ENCODE data around the gene HERC2. TPM values are rescaled to one million over a fixed set of nuclear protein-coding genes. Genes with fewer than 3 reads are reported as not detected.

The HERC2 gene
- total and polyA plus RNA-seq, 2 of the 4 experiments (the other 2 are of a cell fraction): 20.8 to 28.9 TPM

GRCh38 chr15:28104326-28104725, 217.7 kb downstream of the HERC2 start:
- DNase-seq (no peak), ATAC-seq (ENCODE audit: low read depth) (no peak)
- in situ Hi-C loops (cut with MboI; ENCODE audit: low sequenced_read_pairs) (loop anchor here (25.0 kb wide), 1 partner anchor 1217 kb away; no protein-coding TSS in a partner anchor), intact Hi-C loops (cut with micrococcal nuclease) (no loop called here), dilution Hi-C loops (cut with HindIII; ENCODE audit: low sequenced_read_pairs, unreplicated experiment) (no loop called here)
- no TSS peak for BruUV-seq (replicated peaks)
- H4K20me1 ChIP-seq (ENCODE audit: insufficient read depth, low read length): no peaks in the 10 kb centered on the region; the same call in 1 of the 2 replicates
- H3K9me3 ChIP-seq (ENCODE audit: control insufficient read depth, insufficient read depth, low read length): no peaks in the 10 kb centered on the region
- no peak overlapping the region for H2AK9ac ChIP-seq (replicated peaks; ENCODE audit: low read depth, low read length, poor library complexity)
- no peak overlapping the region for H2AK5ac ChIP-seq (ENCODE audit: low read depth, low read length)
- no peak overlapping the region for H3K18ac ChIP-seq (ENCODE audit: low read depth, low read length)
- peaks cover 28% of the 10 kb centered on the region for H3K27me3 ChIP-seq (ENCODE audit: control insufficient read depth, insufficient read depth, low read length)
- peaks cover 2% of the 10 kb centered on the region; the same call in 1 of the 2 replicates for H3K9me1 ChIP-seq (ENCODE audit: insufficient read depth, low read length)
- no peak overlapping the region for H2AFZ ChIP-seq (replicated peaks; ENCODE audit: low read length, poor library complexity)
- H2BK20ac ChIP-seq (ENCODE audit: low read depth, low read length): no peak overlapping the region
- no peak overlapping the region for H4K91ac ChIP-seq (ENCODE audit: insufficient read depth, low read depth, low read length)
- H3K23ac ChIP-seq (ENCODE audit: low read depth, low read length): no peak overlapping the region
- POLR2A ChIA-PET (ENCODE audit: unreplicated experiment): no interaction called here
- H3K36me3 ChIP-seq (ENCODE audit: control insufficient read depth, insufficient read depth, low read length): no peaks in the 10 kb centered on the region
- H3K4me1 ChIP-seq (ENCODE audit: control insufficient read depth, insufficient read depth, low read length): no peaks in the 10 kb centered on the region; the same call in 1 of the 2 replicates
- no peak overlapping the region for H4K8ac ChIP-seq (ENCODE audit: low read depth in 2 of 2, low read length in 2 of 2)
- H4K5ac ChIP-seq (ENCODE audit: low read depth, low read length): no peak overlapping the region
- no peak overlapping the region for H3K27ac ChIP-seq (ENCODE audit: insufficient read depth, low read length)
- H3K79me1 ChIP-seq (ENCODE audit: low read depth in 1 of 2, low read length in 2 of 2): no peaks in the 10 kb centered on the region
- 100% methylated on average over 1 of the region's 10 CpGs; no CpG with 5 or more reads in 1 of the 2 experiments for WGBS, 2 experiments (ENCODE audit: extremely low coverage in 2 of 2, insufficient read length in 1 of 2)
- H2BK15ac ChIP-seq (ENCODE audit: low read depth, low read length): no peak overlapping the region
- H3K4me3 ChIP-seq (ENCODE audit: insufficient read depth, low read depth, low read length): no peak overlapping the region
- no peak overlapping the region for H3K4me2 ChIP-seq (ENCODE audit: low read depth, low read length)
- no peak overlapping the region for H3K56ac ChIP-seq (ENCODE audit: extremely low read depth, insufficient read depth, low read length)
- CTCF ChIA-PET: no interaction called here
- no peak overlapping the region for H3K14ac ChIP-seq (replicated peaks; ENCODE audit: low read depth, low read length)
- H2BK5ac ChIP-seq (ENCODE audit: low read depth, low read length, poor library complexity, severe bottlenecking): no peak overlapping the region
- no peak for TF ChIP-seq FOS (IDR thresholded peaks at IDR 0.05; ENCODE audit: low read depth, low read length)
- TF ChIP-seq CEBPB (IDR thresholded peaks at IDR 0.05; ENCODE audit: low read depth, low read length): no peak
- TF ChIP-seq RCOR1 (IDR thresholded peaks at IDR 0.05; ENCODE audit: insufficient replicate concordance, low read length): no peak
- no peak for TF ChIP-seq SMC3 (IDR thresholded peaks at IDR 0.05; ENCODE audit: low read depth, low read length)
- TF ChIP-seq BHLHE40 (IDR thresholded peaks at IDR 0.05; ENCODE audit: low read depth, low read length): no peak
- TF ChIP-seq, protein P1, sequence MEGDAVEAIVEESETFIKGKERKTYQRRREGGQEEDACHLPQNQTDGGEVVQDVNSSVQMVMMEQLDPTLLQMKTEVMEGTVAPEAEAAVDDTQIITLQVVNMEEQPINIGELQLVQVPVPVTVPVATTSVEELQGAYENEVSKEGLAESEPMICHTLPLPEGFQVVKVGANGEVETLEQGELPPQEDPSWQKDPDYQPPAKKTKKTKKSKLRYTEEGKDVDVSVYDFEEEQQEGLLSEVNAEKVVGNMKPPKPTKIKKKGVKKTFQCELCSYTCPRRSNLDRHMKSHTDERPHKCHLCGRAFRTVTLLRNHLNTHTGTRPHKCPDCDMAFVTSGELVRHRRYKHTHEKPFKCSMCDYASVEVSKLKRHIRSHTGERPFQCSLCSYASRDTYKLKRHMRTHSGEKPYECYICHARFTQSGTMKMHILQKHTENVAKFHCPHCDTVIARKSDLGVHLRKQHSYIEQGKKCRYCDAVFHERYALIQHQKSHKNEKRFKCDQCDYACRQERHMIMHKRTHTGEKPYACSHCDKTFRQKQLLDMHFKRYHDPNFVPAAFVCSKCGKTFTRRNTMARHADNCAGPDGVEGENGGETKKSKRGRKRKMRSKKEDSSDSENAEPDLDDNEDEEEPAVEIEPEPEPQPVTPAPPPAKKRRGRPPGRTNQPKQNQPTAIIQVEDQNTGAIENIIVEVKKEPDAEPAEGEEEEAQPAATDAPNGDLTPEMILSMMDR (conservative IDR thresholded peaks at IDR 0.05; ENCODE audit: low read depth, low read length): no peak
- no peak for TF ChIP-seq MAZ (IDR thresholded peaks at IDR 0.05; ENCODE audit: borderline replicate concordance, low read depth, low read length)
- no peak for TF ChIP-seq POLR2A (IDR thresholded peaks at IDR 0.05; ENCODE audit: low read depth, low read length)
- TF ChIP-seq RFX5 (IDR thresholded peaks at IDR 0.05; ENCODE audit: low read depth, low read length): no peak
- no peak for TF ChIP-seq MAFK (IDR thresholded peaks at IDR 0.05; ENCODE audit: low read depth, low read length)
- TF ChIP-seq MXI1 (IDR thresholded peaks at IDR 0.05; ENCODE audit: borderline replicate concordance, low read depth, low read length): no peak
- TF ChIP-seq RAD21 (IDR thresholded peaks at IDR 0.05; ENCODE audit: low read length): no peak
- no peak for TF ChIP-seq USF2 (IDR thresholded peaks at IDR 0.05; ENCODE audit: low read depth, low read length)
- TF ChIP-seq, protein P2, sequence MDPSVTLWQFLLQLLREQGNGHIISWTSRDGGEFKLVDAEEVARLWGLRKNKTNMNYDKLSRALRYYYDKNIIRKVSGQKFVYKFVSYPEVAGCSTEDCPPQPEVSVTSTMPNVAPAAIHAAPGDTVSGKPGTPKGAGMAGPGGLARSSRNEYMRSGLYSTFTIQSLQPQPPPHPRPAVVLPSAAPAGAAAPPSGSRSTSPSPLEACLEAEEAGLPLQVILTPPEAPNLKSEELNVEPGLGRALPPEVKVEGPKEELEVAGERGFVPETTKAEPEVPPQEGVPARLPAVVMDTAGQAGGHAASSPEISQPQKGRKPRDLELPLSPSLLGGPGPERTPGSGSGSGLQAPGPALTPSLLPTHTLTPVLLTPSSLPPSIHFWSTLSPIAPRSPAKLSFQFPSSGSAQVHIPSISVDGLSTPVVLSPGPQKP (IDR thresholded peaks at IDR 0.05; ENCODE audit: borderline replicate concordance, low read depth, low read length): no peak
- no peak overlapping the region for H2BK120ac ChIP-seq (ENCODE audit: low read depth, low read length)
- no peak overlapping the region for H3K9ac ChIP-seq (ENCODE audit: low read depth, low read length)
- no peak overlapping the region for H3K4ac ChIP-seq (ENCODE audit: low read depth, low read length)
